NCI-H1694 (cell line): ENCODE measurements around the gene HSD11B2.

Source experiments
- DNase-seq: peaks from one replicate; lab custom pipeline; 2025; lab: John Stamatoyannopoulos, UW

Gene HSD11B2

GRCh38 chr16:67435758-67436164 is 4.8 kb downstream of the HSD11B2 start:
- DNase-seq: no peak

DNA sequence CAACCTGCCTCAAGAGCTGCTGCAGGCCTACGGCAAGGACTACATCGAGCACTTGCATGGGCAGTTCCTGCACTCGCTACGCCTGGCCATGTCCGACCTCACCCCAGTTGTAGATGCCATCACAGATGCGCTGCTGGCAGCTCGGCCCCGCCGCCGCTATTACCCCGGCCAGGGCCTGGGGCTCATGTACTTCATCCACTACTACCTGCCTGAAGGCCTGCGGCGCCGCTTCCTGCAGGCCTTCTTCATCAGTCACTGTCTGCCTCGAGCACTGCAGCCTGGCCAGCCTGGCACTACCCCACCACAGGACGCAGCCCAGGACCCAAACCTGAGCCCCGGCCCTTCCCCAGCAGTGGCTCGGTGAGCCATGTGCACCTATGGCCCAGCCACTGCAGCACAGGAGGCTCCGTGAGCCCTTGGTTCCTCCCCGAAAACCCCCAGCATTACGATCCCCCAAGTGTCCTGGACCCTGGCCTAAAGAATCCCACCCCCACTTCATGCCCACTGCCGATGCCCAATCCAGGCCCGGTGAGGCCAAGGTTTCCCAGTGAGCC is 5.8 kb downstream of the HSD11B2 start:
- no peak for DNase-seq

GRCh38 chr16:67437513-67437912 is 6.6 kb downstream of the HSD11B2 start:
- no peak for DNase-seq

GRCh38 chr16:67438098-67438791 is 7.3 kb downstream of the HSD11B2 start:
- DNase-seq: no peak

GRCh38 chr16:67438824-67439393 is 8.0 kb downstream of the HSD11B2 start:
- DNase-seq: no peak

GRCh38 chr16:67441271-67441753 is 10.4 kb downstream of the HSD11B2 start:
- DNase-seq: peak; percentile 68

- DNase-seq: no peak
Observed at GRCh38 chr16:67441907-67442306, 11.0 kb downstream of the HSD11B2 start.

DNA sequence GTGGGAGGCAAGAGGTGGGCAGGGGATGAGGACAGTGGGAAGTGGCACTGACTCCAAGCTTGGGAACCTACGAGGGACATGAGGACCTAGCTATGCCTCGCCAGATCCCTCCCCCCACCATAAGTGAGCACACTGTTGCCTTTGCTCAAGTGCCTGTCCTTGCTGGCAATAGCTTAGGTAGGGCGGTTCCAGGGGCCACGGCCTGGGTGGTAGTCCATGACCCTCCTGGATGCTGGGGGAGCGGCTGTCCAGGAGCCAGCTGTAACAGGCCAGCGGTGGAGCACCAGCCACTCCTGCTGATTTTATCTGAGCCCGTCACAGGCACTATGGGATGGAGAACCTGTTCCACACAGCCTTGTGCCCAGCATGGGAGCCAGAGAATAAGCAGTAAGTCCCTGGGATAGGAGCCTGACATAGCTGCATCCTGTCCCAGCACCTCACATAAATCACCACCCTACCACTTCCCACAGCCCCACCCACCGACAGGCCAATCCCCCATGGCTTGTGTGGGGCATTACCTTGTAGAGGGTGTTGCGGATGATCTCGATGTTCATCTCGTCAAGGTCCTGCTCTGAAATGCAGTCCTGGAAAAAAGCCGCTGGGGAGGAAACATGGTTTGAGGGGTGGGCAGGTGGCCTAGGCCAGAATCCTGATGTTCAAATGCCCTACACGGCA is 11.8 kb downstream of the HSD11B2 start:
- no peak for DNase-seq

- no peak for DNase-seq
Observed at GRCh38 chr16:67443265-67443664, 12.3 kb downstream of the HSD11B2 start.

DNA sequence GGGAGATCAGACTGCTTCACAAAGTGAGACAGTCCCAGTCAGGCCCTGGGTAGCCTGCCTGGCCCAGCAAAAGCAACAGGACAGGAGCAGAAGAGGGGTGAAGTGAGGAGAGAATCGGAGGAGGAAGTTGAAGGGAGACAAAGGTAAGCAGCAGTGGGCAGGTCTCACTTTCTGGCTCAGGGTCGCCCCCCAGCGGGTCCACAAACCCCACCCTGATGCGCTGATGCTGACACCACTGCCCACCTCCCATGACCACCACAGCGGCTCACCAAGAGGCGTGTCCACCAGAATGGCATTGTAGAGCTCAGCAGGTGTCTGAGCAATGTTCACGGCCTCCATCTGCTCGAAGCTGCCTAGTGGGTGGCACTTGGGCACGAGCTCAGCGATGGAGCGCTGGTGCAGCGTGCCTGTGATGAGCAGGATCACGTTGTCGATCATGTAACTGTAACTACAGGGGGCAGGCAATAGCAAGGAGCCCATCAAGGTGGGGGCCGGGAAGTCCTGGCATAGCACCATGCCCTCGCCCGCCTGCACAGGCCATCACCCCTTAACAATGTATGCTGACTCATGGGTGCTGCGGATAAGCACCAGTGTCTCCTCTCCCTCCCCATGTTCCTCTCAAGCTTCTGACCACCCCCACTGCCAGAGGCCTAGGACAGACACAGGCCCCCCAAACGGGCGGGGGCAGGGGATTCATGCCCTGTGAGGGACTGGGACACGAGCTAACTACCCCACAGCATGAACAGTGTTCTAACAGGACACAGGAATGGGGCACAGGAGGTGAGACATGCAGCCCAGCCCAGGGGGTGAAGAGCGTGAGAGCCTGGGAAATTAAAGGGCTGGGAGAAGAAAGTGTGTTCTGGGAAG is 13.6 kb downstream of the HSD11B2 start:
- DNase-seq: no peak

- DNase-seq: no peak
Observed at GRCh38 chr16:67445126-67445426, 14.2 kb downstream of the HSD11B2 start.

DNA sequence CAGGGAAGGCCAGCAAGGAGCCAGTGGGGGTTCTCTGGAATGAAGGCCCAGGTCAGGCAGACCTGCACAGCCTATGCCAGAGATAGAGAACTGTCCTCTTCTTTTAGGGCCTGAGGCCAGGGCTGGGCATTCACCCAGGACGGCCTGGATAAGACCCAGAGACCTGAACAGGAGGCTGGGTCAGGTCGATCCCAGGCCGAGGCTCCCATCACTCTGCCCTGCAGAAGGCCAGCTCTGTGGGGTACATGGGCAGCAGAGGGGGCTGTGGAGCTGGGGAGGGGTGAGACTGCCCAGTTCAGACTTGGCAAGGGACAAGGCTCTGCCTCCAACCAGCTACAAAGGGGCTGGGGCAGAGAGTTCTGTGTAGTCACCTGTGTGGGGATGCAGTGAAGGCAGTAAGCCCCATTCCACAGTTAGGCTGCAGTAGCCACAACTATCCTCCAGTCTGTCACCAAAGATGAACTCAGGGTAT is 14.6 kb downstream of the HSD11B2 start:
- no peak for DNase-seq

GRCh38 chr16:67445913-67446907 is 15.3 kb downstream of the HSD11B2 start:
- no peak for DNase-seq

DNA sequence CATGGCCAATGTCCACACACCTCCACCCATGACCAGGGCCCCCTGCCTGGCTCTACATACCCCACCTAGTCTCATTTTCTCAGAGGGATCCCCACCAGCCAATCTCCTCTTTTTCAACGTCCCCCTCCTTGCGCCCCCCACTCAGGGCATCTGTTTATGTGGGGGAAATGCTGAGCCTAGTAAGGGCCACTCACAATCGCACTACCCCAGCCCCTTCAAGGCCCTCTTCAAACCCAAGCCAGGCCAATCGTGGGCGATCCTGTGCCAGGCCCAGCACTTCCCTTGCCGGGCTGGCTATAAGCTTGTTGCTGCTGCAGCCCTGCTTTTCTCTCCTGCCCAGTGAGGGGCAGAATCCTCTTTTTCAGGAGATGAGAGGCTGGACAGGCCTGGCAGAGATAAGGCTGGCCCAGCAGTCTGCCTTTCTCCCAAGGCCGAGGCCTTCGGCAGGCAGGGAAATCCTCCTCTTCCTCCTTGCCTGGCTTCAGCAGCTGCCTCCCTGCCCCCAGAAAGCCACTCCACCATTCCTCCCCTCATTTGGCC is 16.1 kb downstream of the HSD11B2 start:
- DNase-seq: no peak

GRCh38 chr16:67447508-67448076 is 16.7 kb downstream of the HSD11B2 start:
- DNase-seq: no peak

DNA sequence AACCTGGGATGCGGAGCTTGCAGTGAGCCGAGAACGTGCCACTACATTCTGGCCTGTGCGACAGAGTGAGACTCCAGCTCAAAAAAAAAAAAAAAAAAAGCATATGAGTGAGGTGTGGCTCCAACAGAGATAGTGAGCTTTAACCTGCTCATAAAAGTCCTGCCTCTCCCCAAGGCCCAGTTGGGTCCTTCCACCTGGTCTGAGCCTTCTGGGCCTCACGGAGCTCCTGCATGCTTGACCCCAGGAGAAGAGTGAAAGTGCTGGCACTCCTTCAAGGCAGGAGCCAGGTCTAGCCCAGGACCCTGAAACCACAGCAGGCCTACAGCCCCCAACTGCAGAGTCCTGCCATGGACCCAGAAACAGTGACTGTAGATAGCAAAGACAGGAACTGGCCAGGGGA is 17.7 kb downstream of the HSD11B2 start:
- no peak for DNase-seq

DNA sequence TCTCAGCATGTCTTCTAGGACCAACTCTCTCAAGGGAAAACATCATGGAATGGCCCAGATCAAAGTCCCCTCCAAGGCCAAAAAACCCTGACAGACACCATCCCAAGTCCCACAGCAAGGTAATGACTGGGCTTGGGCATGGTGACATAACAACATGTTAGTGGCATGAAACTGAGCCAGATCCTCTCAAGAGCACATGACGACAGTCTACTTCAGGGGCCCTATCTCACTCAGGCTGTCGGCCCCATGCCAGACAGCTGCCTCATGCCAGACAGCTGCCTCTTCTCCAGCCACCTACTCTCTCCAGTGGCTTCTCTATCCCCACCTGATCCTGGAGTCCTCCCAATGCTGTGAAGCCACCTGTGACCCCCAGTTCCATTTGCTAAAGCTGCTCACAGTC is 18.4 kb downstream of the HSD11B2 start:
- DNase-seq: no peak

GRCh38 chr16:67449739-67450138 is 18.8 kb downstream of the HSD11B2 start:
- DNase-seq: no peak

DNA sequence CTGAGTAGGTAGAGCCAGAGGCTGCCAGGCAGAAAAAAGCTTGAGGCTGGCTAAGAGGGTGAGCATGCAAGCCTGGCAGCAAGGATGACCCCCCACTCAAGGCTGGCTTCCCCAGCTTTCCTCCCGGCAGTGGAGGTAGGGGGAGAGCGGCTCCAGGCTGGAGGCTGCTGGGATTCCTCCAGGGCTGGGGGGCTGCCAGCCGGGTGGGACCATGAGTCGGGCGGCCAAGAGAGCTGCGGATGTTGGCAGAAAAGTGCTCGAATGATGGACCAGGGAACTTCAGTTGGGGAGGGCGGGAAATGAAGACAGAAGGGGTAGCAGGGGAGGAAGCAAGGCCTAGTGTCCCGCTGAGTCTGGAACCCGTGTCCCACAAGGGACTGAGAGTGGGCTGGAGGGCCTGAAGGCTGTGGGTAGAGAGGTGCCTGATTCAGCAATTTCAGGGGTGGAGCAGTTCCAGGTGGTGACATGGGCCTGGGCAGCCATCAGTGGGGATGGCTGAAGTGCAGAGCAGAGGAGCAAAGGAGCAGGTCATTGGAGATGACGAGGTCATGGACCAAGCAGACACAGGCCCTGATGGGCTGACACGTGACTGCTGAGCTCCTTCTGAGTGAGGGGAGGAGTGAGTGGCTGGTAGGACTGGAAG is 20.3 kb downstream of the HSD11B2 start:
- DNase-seq: no peak
